Measurements from ENCODE around the gene ZSCAN5C. TPM values are rescaled to one million over a fixed set of nuclear protein-coding genes. Genes with fewer than 3 reads are reported as not detected.

The ZSCAN5C gene
- not detected in 2 replicates for total RNA-seq

DNA sequence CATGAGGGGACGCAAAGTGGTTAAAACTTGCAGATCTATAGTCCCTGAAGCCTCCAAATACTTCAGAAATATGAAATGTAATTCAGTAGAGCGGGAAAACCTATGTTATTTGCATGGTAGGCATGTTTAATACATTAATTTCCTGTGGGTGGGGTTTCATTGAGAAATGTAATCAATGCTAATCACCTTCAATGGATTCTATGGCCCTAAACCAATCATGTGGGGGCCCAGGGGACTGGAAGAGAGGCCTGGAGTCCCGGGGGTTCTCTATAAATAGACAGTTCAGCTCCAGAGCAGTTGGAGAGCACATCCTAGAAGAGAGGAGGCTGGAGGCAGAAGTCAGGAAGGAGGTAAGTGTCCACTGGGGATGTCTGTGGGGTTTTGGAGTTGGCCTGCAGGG is at the start of gene ZSCAN5C:
ZSCAN5C (plus strand) TSS at position 301 of the 400 bp plus-strand sequence. CDS start 3,641 bp downstream, outside the sequence.

GRCh38 chr19:56175861-56176307 is 26.2 kb upstream of the ZSCAN5C start, which contains the start of gene GALP:
TSS of gene GALP (plus strand) at chr19:56176008. CDS start at chr19:56177109, 1,101 bp downstream.

GRCh38 chr19:56197646-56198045 is 4.4 kb upstream of the ZSCAN5C start, which contains the start of gene ZSCAN5B:
TSS of gene ZSCAN5B (minus strand) at chr19:56197783. CDS start at chr19:56193052, 4,731 bp downstream.

Other genes starting within 250 kb of the ZSCAN5C start
- gene NLRP5, start 215.5 kb upstream of the ZSCAN5C start, total RNA-seq: not detected in 2 replicates
- gene ZNF787, start 81.0 kb upstream of the ZSCAN5C start, total RNA-seq: 21.0 and 23.7 TPM in 2 replicates
- 12.0 and 16.5 TPM in 2 replicates for gene ZNF444, start 61.0 kb upstream of the ZSCAN5C start, total RNA-seq
- gene GALP, start 26.3 kb upstream of the ZSCAN5C start, total RNA-seq: not detected in 2 replicates
- 0.13 TPM in 1 of 2 replicates, not detected in the other for gene ZSCAN5B, start 4.5 kb upstream of the ZSCAN5C start, total RNA-seq
- gene EDDM13, start 70.5 kb downstream of the ZSCAN5C start, total RNA-seq: 1.5 TPM in 1 of 2 replicates, not detected in the other
- gene ZSCAN5A, start 112.6 kb downstream of the ZSCAN5C start, total RNA-seq: 9.8 and 10.0 TPM in 2 replicates
- gene ZNF582, start 191.3 kb downstream of the ZSCAN5C start, total RNA-seq: 1.0 and 2.3 TPM in 2 replicates
- 4.0 and 4.9 TPM in 2 replicates for gene ZNF583, start 202.1 kb downstream of the ZSCAN5C start, total RNA-seq

Measured in thoracic aorta endothelial cell (primary cell).